GM12878 (cell line): ENCODE measurements around the gene RNFT2. TPM values are rescaled to one million over a fixed set of nuclear protein-coding genes. Genes with fewer than 3 reads are reported as not detected.

Source experiments
- CEBPZ ChIP-seq: fragments of 150-350 bp; IDR thresholded peaks from 2 replicates; pipeline ENCODE4 v1.6.1; 2016; ENCODE audit warnings: low read depth, low read length
- FOS ChIP-seq: IDR thresholded peaks from 3 replicates; pipeline ENCODE4 v1.6.1; 2011; ENCODE audit warnings: borderline replicate concordance; ENCODE audit not compliant: insufficient read length; ENCODE audit errors: extremely low read depth
- MLLT1 ChIP-seq: fragments of 450-650 bp; IDR thresholded peaks from 2 replicates; pipeline ENCODE4 v1.6.1; 2016; ENCODE audit warnings: mild to moderate bottlenecking
- POU2F2 ChIP-seq: IDR thresholded peaks from 3 replicates; pipeline ENCODE4 v1.6.1; 2011; ENCODE audit warnings: low read depth, mild to moderate bottlenecking, low read length, borderline replicate concordance
- PRDM15 ChIP-seq: fragments of 450-650 bp; formaldehyde crosslinking; IDR thresholded peaks from 2 replicates; pipeline ENCODE4 v1.4.0; 2020; ENCODE audit warnings: mild to moderate bottlenecking, moderate library complexity
- RB1 ChIP-seq: fragments of 450-650 bp; formaldehyde crosslinking; IDR thresholded peaks from 2 replicates; pipeline ENCODE4 v1.6.1; 2017; ENCODE audit warnings: mild to moderate bottlenecking, borderline replicate concordance
- SMAD1 ChIP-seq: fragments of 450-650 bp; IDR thresholded peaks from 2 replicates; pipeline ENCODE4 v1.6.1; 2018; ENCODE audit warnings: mild to moderate bottlenecking, low read depth; ENCODE audit not compliant: partially characterized antibody
- TCF3 ChIP-seq: IDR thresholded peaks from 2 replicates; pipeline ENCODE4 v1.6.1; 2012; ENCODE audit warnings: low read depth, mild to moderate bottlenecking, low read length, borderline replicate concordance; ENCODE audit not compliant: insufficient read depth
- ZNF274 ChIP-seq: IDR thresholded peaks from one replicate; pipeline ENCODE4 v1.8.0; 2011; ENCODE audit not compliant: insufficient read length, insufficient read depth
- polyA plus RNA-seq, 11 experiments: library from polyadenylated mRNA; depleted of rRNA in 4 of 11; unstranded in 6 of 11; stranded (reverse) in 5 of 11; fragments of >200 nt; fragmentation: Nextera tagmentation in 4 of 11; fragmentation: Illumina TruSeq in 1 of 11; extraction: Ambion mirVana in 4 of 11; extraction: Trizol in 1 of 11; gene quantifications; 1 replicate in 1 of 11; 2 replicates in 10 of 11; pipeline versions ENCODE4 v1.2.1 to v1.2.3, GENCODE V29; 2011 to 2016; ENCODE audit warnings: inconsistent platforms in 2 of 11, missing spikeins in 2 of 11, low read depth in 1 of 11
- total RNA-seq, 4 experiments: library from RNA; depleted of rRNA in 3 of 4; stranded (reverse); fragments of >200 nt in 3 of 4; fragmentation: Illumina TruSeq in 1 of 4; extraction: Trizol in 1 of 4; gene quantifications; 2 replicates each; pipeline versions ENCODE4 v1.2.1 to v1.2.3, GENCODE V29; 2013 to 2021

RNFT2 gene
- total and polyA plus RNA-seq, 10 of the 15 experiments (the other 5 are each of a cell fraction or from before 2014, with no cell fraction given) = 2.5 to 17.3 (median 9.7) TPM

GRCh38 chr12:116780942-116781341 is 42.8 kb downstream of the RNFT2 start (continued):
- TF ChIP-seq SMAD1 = no peak
- TF ChIP-seq PRDM15 (CRISPR knock-in tag) = no peak
- TF ChIP-seq ZNF274 = no peak
- TF ChIP-seq CEBPZ = no peak
- TF ChIP-seq MLLT1 = no peak
- no peak for TF ChIP-seq POU2F2
- TF ChIP-seq RB1 = no peak
- no peak for TF ChIP-seq FOS
- TF ChIP-seq TCF3 = no peak
- TF ChIP-seq, all 136 proteins: peak for 0
